ENCODE measurements around the gene DMRTA2. TPM values are rescaled to one million over a fixed set of nuclear protein-coding genes. Genes with fewer than 3 reads are reported as not detected.

Gene DMRTA2
- total RNA-seq, 4 donors from 2014 or later, result not detected

GRCh38 chr1:50419907-50420677 lies 3.2 kb downstream of the DMRTA2 start:
- TF ChIP-seq POLR2A (IDR thresholded peaks at IDR 0.05) (no peak), CTCF (IDR thresholded peaks at IDR 0.05) (no peak)
- Histone ChIP-seq H3K27ac (no peak overlapping the region), H3K4me3 (no peak overlapping the region), H3K9me3 (no peaks in the 10 kb centered on the region), H3K27me3 (peaks cover 0 to 85% of the 10 kb centered on the region in 2 donors), H3K4me1 (peaks cover 0 to 76% (median 18%) of the 10 kb centered on the region in 4 donors), H3K36me3 (no peaks in the 10 kb centered on the region)
- DNase-seq, result no peak

- H3K27ac ChIP-seq, result no peak overlapping the region
- H3K36me3 ChIP-seq, result no peaks in the 10 kb centered on the region
- DNase-seq, result peak in 1 of 3 donors; percentile 54
- TF ChIP-seq POLR2A (IDR thresholded peaks at IDR 0.05) (no peak), CTCF (IDR thresholded peaks at IDR 0.05) (no peak)
- peaks cover 0 to 68% (median 16%) of the 10 kb centered on the region in 4 donors for H3K4me1 ChIP-seq
- no peaks in the 10 kb centered on the region for H3K9me3 ChIP-seq
- H3K27me3 ChIP-seq, result peaks cover 0 to 81% of the 10 kb centered on the region in 2 donors
- peak overlapping the region in 2 of 4 donors; percentile 32 to 41 for H3K4me3 ChIP-seq
Observed at GRCh38 chr1:50419192-50419906, 3.9 kb downstream of the DMRTA2 start.

GRCh38 chr1:50418600-50419109 lies 4.6 kb downstream of the DMRTA2 start:
- H3K27me3 ChIP-seq, result peaks cover 0 to 76% of the 10 kb centered on the region in 2 donors
- TF ChIP-seq POLR2A (IDR thresholded peaks at IDR 0.05) (no peak), CTCF (IDR thresholded peaks at IDR 0.05) (no peak)
- peak overlapping the region in 2 of 4 donors; percentile 32 to 41 for H3K4me3 ChIP-seq
- no peaks in the 10 kb centered on the region for H3K9me3 ChIP-seq
- no peak overlapping the region for H3K27ac ChIP-seq
- DNase-seq, result no peak
- peaks cover 0 to 61% (median 14%) of the 10 kb centered on the region in 4 donors for H3K4me1 ChIP-seq
- no peaks in the 10 kb centered on the region for H3K36me3 ChIP-seq

GRCh38 chr1:50417946-50418599 lies 5.2 kb downstream of the DMRTA2 start:
- Histone ChIP-seq H3K27me3 (peaks cover 0 to 70% of the 10 kb centered on the region in 2 donors), H3K4me3 (peak overlapping the region in 2 of 4 donors; percentile 32 to 41), H3K36me3 (no peaks in the 10 kb centered on the region), H3K9me3 (peaks cover 0 to 2% (median under 1%) of the 10 kb centered on the region in 4 donors), H3K4me1 (peaks cover 0 to 56% (median 9%) of the 10 kb centered on the region in 4 donors), H3K27ac (no peak overlapping the region)
- DNase-seq, result no peak
- TF ChIP-seq POLR2A (IDR thresholded peaks at IDR 0.05), result no peak

- Histone ChIP-seq H3K27me3 (peaks cover 0 to 64% of the 10 kb centered on the region in 2 donors), H3K9me3 (peaks cover 0 to 6% (median 2%) of the 10 kb centered on the region in 4 donors), H3K4me1 (peaks cover 0 to 50% (median 7%) of the 10 kb centered on the region in 4 donors), H3K36me3 (no peaks in the 10 kb centered on the region), H3K4me3 (no peak overlapping the region), H3K27ac (no peak overlapping the region)
- no peak for DNase-seq
- no peak for TF ChIP-seq CTCF (IDR thresholded peaks at IDR 0.05)
- no peak for TF ChIP-seq POLR2A (IDR thresholded peaks at IDR 0.05)
Observed at GRCh38 chr1:50417507-50417906, 5.7 kb downstream of the DMRTA2 start.
